HFF-Myc (cell line): ENCODE measurements around the gene AKAP8.
A peak's percentile ranks its signal among the peaks of the same experiment; 100 is the strongest.
"Not testable (repeated sequence)": the region's sequence is repeated elsewhere in the genome, so short reads cannot be mapped to it uniquely, and the experiment has no call there.

Experiments used
- DNase-seq: peaks from one replicate; pipeline ENCODE4 v3.0.0-alpha.2; 2011; ENCODE audit warnings: low read depth; ENCODE audit errors: extremely low read depth
- H3K4me3 ChIP-seq: replicated peaks from 2 replicates; pipeline ENCODE4 v1.5.1; 2011; ENCODE audit warnings: low read depth, mild to moderate bottlenecking, control low read depth, low read length
- CTCF ChIP-seq: IDR thresholded peaks from 2 replicates; pipeline ENCODE4 v1.5.1; 2012; ENCODE audit warnings: mild to moderate bottlenecking, low read depth, low read length, control low read depth; ENCODE audit errors: missing control alignments

AKAP8 gene

GRCh38 chr19:15418579-15419412 lies 39.2 kb upstream of the AKAP8 start, which contains the start of gene AKAP8L:
AKAP8L (minus strand) TSS chr19:15418988; CDS start chr19:15418923, 65 bp downstream.
- H3K4me3 ChIP-seq: peak within 1 kb of the TSS; percentile 99
- DNase-seq: peak; percentile 99
- TF ChIP-seq CTCF: peak; percentile 59

- no peak for DNase-seq
- no peak for TF ChIP-seq CTCF
Measured at GRCh38 chr19:15418231-15418578, 38.6 kb upstream of the AKAP8 start.

GRCh38 chr19:15417699-15418098 lies 38.1 kb upstream of the AKAP8 start:
- TF ChIP-seq CTCF: no peak
- DNase-seq: no peak
- peak overlapping the region; percentile 99 for H3K4me3 ChIP-seq

More at GRCh38 chr19:15418231-15418578, 38.6 kb upstream of the AKAP8 start:
- peak overlapping the region; percentile 99 for H3K4me3 ChIP-seq

GRCh38 chr19:15412832-15413231 lies 33.2 kb upstream of the AKAP8 start:
- DNase-seq: no peak
- H3K4me3 ChIP-seq: no peak overlapping the region
- no peak for TF ChIP-seq CTCF

GRCh38 chr19:15411351-15411750 lies 31.8 kb upstream of the AKAP8 start:
- DNase-seq, H3K4me3 ChIP-seq: not testable (repeated sequence)

GRCh38 chr19:15404780-15405211 lies 25.2 kb upstream of the AKAP8 start:
- TF ChIP-seq CTCF: no peak
- H3K4me3 ChIP-seq: no peak overlapping the region
- no peak for DNase-seq

- DNase-seq: no peak
- H3K4me3 ChIP-seq: no peak overlapping the region
- TF ChIP-seq CTCF: no peak
Measured at GRCh38 chr19:15404097-15404779, 24.7 kb upstream of the AKAP8 start.
